ENCODE results near the gene RAPGEF5.

RAPGEF5 gene

DNA sequence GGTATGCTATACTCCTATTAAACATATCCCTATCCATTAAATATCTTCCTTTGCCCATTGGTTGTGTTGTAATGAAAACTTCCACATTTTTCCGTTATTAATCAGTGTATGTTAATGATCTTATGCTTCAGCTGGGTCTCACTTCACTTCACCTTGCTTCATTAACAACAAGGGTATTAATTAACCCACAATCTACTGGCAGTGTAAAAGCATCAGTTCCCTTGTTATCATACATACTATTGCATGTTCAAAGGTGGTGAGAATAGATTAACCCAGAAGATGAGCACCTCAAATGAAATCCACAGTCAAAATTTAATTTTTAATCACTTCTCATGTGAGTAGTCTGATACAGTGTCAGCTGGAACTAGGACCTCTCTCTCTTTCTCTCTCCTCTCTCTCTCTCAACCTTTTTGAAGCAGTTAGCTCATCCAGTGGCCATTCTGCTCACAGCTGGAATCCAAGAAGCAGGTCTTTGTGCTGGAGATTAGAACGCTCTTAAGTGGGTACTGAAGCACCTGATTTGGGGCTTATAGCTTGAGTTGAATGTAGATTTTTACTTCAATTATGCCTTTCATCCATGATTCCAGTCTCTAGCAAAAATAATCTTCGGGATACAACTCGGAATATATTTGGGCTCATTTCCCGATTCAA lies 172.3 kb downstream of the RAPGEF5 start:
- DNase-seq, result no peak

DNA sequence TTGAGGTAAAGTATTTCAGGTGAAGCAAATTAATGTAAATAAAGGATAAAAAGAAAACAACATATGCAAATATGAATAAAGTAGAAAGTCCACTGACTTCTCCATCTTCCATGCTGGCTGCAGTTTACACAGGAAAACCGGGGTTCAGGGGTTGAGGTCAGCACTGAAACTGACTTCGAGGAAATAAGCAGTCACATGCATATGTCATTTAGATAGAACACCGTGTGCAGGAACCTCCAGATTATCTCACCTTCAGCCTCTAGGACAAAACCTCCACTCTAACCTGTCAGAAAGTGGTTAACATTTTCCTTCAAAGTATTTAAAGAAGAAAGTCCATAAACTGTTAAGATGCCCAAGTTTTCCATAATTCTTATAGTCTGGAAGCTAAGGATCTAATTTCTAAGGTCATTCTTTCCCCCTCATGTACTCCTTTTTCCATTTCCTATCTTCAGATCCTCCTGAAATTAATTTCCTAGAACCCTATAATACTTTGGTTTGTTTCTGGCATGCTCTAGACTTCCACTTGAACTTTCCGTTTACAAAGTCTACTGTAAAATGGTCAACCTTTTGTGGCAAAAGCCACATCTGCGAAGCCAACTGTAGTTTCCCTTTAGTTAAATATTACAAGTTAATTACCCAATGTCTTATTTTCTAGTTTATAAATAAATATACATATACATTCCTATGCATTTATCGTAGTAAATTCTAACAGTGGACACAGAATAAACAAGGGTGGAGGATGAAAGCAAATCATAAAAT lies 173.3 kb downstream of the RAPGEF5 start:
- DNase-seq, result no peak

DNA sequence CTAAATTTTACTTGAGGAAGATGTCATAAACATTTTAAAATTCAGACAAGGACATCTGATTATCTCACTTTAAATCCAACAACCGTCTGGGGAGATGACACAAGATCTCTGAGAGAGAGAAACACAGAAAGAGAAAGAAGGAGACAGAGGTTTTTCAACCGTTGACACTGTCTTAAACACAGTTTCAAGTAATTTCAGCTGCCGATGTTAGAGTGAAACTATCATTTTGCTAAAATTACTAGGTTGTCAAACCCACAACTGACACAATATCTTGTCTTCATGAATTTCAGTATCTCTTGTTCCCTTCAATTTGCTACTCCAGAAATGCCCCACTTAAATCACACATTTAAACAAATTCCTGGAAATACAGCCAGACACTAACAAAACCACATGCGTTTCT lies 174.8 kb downstream of the RAPGEF5 start:
- DNase-seq, result no peak

DNA sequence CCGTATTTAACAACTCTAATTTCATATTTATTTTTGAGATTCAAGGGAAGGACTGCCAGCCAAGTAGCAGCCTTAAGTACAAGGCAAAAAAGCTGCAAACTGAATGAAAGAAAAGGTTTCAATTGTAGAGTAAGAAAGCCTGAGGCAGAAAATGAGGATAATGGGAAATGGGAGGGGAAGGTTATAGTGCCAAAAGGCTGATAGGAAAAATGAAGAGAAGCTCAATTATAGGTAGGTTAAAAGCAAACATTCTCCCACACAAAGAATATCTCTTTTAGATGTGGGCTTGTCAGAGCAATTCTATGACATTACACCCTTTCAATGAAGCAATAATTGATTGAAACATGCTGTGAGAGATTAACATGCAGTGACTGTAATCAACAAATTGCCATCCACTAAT lies 175.3 kb downstream of the RAPGEF5 start:
- no peak for DNase-seq

DNA sequence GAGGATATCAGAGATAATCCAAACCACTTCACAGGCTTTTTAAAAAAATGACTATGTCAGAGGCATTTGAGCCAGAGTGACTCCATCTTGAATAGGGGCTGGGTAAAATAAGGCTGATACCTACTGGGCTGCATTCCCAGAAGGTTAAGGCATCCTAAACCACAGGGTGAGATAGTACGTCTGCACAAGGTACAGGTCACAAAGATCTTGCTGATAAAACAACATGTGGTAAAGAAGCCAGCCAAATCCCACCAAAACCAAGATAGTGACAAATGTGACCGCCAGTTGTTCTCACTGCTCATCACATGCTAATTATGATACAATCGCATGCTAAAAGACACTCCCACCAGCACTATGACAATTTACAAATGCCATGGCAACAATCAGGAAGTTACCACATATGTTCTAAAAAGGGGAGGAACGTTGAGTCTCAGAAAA lies 177.5 kb downstream of the RAPGEF5 start:
- no peak for DNase-seq

DNA sequence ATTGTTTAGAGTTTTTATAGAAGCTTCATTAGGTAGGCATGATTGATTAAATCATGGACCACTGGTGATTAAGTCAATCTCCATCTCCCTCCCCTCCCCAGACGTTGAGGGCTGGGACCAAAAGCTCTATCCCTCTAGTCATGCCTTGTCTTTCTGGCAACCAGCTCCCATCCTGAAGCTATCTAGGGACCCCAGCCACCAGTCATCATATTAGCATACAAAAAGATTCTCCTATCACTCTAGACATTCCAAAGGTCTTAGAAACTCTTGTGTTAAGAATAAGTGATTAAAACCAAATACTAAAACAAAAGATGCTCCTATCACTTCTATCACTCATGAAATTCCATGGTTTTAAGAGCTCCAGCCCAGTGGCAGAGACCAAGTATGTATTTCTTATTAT lies 178.2 kb downstream of the RAPGEF5 start:
- DNase-seq, result no peak

DNA sequence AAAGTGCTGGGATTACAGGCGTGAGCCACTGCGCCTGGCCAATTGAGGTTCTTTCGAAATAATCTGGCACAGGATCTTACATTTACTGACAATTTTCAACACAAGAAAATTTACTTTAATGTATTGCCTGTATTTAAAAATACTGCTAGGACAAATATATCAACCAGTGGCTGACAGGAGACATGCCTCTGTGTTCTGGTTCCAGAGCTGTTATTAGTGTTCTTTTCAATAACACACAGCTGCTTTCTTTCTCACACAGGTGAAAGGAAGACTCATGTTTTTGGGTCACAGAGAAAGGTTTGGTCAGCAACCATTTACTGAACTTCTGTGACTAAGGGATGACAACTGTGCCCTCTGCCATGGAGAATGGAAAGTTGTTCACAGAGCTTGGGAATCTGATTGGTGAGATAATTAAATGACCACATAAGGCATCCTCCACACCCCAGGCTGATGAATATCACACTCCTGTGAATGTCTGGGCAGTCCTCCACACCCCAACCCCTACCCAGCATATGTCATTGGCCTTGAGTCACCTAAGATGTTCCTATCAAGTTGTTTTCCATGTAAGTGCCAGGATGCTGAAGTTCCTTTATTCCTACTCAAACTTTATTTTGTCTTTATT lies 180.1 kb downstream of the RAPGEF5 start:
- DNase-seq, result no peak

DNA sequence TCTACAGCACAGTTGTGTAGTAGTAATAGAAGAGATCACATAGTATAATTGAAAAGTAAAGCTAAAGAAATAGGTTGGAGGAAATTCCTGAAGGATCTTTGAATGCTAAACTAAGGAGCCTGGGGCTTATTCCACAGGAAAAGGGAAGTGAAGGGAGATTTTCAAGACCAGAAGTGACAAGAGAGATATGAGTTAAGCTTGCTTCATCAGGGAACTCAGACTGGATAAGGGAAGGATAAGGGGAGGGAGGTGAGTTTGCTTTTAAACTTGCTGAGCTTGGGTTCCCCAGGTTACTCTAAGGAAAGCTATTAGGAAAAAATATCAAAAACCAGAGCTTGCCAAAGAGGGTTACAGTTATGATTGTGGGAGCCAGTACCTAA lies 182.4 kb downstream of the RAPGEF5 start:
- no peak for DNase-seq

DNA sequence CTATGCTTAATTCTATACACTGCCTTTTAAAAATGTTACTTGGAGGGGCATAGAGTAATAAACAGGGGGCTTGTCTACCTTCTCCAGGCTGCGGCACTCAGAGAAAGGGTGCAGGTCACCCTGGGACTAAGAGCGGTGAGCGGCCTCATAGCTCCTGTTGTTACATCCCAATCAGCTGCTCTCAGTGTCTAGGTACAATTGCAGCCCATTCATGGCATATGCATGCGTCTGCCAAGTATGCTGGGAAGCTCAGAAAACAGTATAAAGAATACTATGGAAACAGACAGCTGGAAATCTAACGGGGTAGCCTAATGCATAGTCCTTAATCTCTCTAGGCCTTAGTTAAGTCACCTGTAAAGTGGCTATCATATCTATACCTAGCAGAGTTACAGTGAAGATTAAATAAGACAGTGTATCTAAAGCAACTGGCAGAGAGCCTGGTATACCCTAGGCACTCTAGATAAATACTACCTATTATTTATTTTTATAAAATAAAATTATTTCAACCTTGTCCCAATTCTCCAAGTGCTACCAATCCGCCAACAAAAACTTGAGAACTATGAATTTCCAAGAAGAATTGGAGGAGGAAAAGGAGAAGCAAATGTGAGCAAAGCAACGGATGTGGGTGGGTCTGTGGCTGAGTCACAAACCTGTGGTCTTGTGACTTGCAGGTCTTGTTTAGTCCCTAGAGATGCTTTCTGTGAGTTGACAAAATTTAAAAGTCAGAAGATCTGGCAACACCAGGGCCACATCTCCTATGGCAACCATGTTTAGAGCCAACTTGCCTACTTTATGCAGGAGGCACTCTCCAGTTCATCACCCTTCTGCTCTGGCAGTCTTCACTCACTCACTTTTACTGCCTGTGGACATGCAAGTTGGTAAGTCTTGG lies 183.0 kb downstream of the RAPGEF5 start:
- no peak for DNase-seq

DNA sequence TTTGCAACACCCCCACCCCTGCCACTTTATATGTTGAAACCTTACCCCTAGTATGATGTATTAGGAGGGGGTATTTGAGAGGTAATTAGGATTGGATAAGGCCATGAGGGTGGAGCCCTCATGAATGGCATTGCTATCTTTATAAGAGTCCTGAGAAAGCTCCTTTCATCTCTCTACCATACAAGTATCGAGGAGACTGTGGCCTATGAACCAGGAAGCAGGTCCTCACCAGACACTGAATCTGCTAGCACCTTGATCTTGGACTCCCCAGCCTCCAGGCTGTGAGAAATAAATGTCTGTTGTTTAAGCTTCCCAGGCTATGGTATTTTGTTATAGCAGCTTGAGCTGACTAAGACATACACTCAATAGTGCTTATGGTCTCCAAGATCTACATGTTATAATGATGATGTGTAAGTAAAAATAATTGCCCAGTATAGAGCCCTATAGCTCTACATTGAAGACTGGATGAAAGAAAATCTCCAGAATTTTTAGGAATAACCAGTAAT lies 188.8 kb downstream of the RAPGEF5 start:
- DNase-seq, result no peak

DNA sequence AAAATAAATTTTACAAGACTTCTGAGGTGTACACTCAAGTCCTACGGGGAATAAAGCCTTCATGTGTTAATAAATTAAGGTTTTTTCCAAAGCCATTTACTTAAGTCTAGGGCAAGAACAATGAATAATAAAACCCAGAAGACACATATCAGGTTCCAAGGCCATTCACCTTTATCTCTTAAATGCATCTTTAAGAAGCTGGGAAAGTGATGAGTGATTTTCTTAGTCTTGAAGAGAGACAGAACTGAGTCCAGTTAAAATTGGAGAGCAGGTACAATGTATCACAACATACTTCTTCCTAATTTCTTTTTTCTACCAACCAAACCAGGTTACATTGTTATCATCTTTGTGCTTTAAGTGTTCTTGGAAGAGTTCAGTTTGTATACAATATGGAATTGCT lies 189.5 kb downstream of the RAPGEF5 start:
- no peak for DNase-seq

DNA sequence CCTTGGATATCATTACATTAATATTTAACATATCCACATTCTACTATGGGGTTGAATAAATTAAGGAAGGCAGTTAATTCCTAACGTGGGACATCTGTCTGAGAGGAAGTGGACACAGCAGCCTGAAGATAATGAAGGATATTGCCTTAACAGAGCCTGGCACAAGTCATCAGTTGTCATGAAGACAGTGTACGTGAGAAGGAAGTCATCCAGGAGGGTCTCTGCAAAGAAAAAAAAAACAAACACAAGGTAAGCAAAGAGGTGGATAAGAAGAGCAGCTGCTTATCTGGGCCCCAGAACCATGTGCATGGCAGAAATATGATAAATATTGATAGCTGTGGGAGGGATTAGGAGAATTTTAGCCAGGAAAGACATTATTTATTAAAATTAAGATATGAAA lies 190.0 kb downstream of the RAPGEF5 start:
- DNase-seq, result no peak

DNA sequence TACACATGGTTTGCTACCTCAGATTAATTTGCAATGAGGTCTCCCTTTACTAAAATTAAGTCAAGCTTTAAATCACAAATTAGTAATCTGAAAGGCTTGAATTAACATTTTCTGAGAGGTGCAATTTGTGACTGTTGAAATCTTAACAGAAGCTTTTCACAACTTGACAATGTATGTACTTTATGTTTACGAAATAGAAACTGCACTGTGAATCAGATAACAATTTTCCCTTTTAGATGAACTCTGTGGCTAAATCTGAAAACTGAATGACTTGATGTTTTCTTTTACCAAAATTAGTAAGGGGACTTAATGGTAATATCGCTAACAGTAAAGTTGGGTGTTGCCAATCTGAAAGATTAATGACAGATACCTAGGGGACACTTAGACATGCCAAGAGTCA lies 197.6 kb downstream of the RAPGEF5 start:
- no peak for DNase-seq

DNA sequence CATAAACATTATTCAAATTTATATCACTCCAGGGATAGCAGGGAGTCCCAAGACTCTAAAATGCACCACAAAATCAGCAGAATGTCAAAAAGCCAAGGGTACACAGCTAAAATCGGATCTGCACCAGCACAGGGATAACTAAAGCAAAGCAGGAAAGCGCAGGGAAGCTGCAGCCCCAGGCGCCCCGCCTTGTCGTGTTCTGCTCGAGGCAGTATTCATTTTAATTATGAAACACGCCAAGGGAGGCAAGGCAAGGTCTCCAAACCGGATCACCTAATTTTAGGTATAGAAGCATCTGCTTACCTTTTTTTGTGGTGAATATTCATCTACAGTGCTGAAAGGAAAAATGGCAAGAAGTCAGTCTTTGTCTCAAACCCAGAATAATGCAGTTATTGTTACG lies 199.4 kb downstream of the RAPGEF5 start:
- no peak for DNase-seq

DNA sequence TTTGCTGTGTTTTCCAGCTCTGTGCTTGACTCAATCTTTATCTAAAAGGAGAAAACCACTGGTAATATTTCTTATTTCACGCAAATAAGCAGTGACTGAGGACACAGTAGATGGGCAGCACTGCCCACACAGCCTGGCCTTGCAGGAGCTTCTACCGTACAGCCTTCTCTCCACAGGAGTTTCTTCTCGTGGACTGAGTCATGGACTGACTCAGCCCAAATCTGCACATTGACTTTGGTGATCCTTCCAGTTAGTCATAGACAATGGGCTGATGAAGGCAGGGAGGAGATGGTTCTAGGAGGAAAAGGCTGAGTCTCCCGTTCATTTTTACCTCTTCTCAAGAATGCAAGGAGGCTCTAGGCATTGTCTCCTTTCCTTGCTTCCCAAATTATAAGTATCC lies 200.7 kb downstream of the RAPGEF5 start:
- DNase-seq, result no peak

DNA sequence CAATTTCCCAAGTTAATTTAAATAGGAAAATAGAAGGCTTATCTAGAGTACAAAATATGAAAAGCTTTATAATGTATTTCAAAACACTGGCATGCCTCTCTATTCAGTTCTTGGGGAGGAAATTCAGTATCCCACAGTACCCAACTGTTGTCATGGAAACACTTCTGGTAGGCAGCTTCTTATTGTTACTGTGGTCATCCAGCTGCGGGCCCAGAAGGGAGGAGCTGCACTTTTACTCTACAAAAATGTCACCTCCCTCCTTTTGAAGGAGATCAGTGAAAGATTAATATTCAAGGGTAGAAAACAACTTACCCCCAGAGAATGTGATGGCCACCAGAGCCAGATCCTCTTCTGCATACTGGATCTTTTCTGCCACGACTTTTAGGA lies 202.8 kb downstream of the RAPGEF5 start:
- no peak for DNase-seq

DNA sequence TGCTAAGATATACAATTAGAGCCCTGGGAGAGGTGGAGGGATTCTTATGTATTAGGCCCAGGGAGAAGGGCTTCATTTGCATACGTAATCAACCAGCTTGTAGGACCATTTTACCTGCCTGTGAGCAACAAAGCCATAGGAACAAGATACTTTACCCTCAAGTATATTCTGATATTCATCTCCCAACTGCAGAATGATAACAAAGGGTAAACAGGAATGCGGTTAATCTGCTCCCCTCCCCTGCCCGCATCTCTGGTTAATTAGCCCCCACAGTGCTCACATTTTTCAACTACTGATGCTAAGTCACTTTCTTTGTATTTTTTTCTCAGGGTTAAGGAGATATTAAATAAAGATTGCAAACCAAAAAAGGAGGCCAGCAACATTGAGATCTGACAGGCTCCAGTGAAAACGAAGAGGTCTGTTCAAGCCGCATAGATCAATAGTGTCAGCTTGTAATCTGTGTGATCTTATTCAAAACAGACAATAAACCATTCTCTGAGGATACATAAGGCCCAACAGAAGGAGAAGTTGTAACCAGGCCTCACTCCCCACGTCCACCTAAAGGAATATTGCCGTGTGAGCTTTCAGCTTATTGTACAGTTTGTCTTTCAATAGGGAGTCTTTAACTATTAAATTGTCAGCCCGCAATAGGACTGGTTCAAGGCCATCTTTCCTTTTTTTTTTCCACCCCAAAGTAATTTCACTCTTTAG lies 203.4 kb downstream of the RAPGEF5 start:
- DNase-seq, result no peak

DNA sequence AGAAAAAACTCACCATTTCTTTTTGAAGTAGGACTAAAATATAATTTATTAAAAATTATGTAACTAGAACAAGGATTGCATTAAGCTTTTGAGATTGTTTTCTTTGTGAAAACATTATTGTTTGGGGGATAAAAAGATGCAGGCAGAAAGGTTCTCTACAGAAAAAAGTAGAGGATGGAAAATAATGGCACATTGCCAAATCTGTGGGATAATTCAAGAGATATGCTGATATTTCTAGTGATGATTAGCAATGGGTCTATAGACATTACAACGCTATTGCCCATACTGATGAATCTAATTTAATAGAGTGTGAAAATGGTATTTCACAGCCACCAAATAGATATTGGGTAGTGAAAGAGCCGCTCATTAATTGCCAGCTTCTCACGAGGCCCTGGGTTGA lies 204.3 kb downstream of the RAPGEF5 start:
- DNase-seq, result no peak

DNA sequence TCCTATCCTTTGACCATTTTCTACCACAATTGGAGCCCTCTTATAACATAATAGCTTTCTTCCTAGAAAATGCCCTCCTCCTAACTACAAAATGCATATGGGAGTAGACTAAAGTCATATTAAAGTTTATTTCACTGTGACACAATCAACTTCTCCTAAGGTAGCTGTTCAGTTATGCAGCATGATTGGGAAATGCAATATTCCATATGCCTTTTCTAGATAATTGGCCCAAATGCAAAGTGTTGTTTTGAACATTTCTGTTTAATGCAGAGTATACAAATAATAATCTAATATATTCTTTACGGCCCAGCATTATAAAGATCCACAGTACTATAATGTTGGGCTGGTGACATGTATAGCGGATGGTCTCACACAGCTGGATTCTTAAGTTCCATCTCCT lies 205.1 kb downstream of the RAPGEF5 start:
- no peak for DNase-seq

DNA sequence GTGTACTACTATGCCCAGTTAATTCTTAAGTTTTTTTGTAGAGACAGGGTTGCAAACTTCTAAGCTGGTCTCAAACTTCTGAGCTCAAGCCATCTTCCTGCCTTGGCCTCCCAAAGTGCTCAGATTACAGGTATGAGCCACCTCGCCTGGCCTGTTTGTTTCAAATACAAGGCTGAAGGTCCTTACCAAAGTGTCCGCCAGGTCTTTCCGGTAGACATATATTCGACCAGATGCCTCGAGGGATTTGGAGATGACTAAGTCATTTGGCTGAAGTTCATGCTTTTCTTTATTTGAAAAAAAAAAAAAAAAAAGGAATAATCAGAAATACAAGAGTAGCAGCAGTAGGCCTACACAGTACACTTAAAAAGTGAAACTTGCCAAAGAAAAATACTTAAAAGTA lies 206.7 kb downstream of the RAPGEF5 start:
- DNase-seq, result no peak

DNA sequence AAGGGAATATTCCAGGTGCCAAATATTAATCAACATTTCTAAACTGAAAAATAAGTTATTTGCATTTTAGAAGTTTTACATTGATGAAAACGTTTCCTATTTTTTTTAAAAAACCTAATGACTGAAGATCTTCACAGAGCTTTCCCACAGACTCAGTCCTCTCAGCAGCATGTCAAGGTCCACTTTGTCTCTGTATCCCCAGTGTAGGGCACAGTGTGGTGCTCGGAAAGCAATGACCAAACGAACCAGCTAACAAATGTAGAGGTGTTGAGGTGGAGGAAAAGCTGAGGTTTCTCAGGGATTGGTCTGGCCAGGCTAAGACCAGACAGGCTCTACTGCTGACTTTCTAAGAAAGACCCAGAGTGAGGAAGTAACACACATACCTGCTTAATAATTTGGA lies 209.1 kb downstream of the RAPGEF5 start:
- no peak for DNase-seq

DNA sequence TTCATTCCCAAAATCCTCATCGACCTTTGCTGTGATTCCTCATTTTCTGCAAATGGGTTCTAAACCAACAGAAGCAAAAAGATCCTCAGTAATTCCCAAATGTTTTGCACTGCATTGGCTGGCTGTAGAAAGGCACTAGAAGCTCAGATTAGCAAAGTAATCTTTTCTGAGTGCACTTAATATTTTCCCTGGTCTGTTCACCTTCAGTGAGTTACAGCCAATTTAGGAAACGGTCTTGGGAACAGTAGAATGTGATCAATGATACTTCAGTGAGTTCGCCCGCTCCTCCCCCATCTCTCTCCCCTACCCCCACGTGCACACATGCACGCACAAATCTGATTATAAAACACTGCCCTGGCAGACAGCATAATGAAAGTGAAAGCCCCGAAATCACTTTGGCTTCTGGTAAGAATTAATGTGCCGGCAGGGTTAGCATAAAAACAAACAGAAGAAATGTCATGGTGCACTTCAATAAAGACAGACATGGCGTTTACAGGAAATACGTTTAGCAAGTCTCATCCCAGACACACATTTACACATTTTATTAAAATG lies 209.9 kb downstream of the RAPGEF5 start:
- DNase-seq, result no peak
